ENCODE results near the gene SCRG1.

SCRG1 gene

GRCh38 chr4:173398779-173399415, at the start of gene SCRG1:
SCRG1 (minus strand) TSS chr4:173399116; CDS start chr4:173391414, 7,702 bp downstream.
- H3K9me3 Mint-ChIP-seq = peaks cover 2% of the 10 kb centered on the region
- ATAC-seq (ENCODE audit: low read depth) (no peak), DNase-seq (ENCODE audit: low spot score in 2 of 2) (no peak)
- H3K27ac Mint-ChIP-seq = no peak within 1 kb of the TSS
- H3K27me3 Mint-ChIP-seq = peaks cover 2% of the 10 kb centered on the region
- peaks cover 2% of the 10 kb centered on the region for H3K36me3 Mint-ChIP-seq
- no peak within 1 kb of the TSS for H3K4me3 Mint-ChIP-seq
- no peaks in the 10 kb centered on the region for H3K4me1 Mint-ChIP-seq

DNA sequence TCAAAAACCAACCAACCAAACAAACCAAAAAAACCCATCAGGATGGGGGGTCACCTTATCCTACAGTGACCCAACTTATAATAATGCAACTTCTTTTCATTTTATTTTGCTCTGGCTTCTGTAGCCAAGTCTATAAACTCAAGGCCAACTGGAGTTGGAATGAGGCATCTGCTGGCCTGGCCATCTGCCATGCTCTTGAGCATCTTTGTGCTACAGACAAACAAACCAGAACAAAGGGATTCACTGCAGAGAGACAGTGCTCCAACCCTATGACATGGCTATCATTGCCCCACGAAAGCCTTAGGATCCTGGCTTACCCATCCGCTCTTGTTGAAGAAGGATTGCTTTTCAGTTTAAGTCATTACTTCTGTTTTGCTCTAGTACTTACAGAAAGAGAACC, 49.2 kb upstream of the SCRG1 start:
- no peak for DNase-seq (ENCODE audit: low spot score in 2 of 2)
- H3K4me1 Mint-ChIP-seq = peaks cover 4% of the 10 kb centered on the region
- peaks cover 1% of the 10 kb centered on the region for H3K9me3 Mint-ChIP-seq
- H3K4me3 Mint-ChIP-seq = no peak overlapping the region
- no peak for ATAC-seq (ENCODE audit: low read depth)
- peaks cover 4% of the 10 kb centered on the region for H3K27me3 Mint-ChIP-seq
- H3K27ac Mint-ChIP-seq = no peak overlapping the region
- peaks cover 1% of the 10 kb centered on the region for H3K36me3 Mint-ChIP-seq

- no peak overlapping the region for H3K27ac Mint-ChIP-seq
- H3K4me3 Mint-ChIP-seq = no peak overlapping the region
- H3K36me3 Mint-ChIP-seq = peaks cover 1% of the 10 kb centered on the region
- peak; percentile 77 for ATAC-seq (ENCODE audit: low read depth)
- H3K9me3 Mint-ChIP-seq = peaks cover 1% of the 10 kb centered on the region
- DNase-seq (ENCODE audit: low spot score in 2 of 2) = no peak
- H3K4me1 Mint-ChIP-seq = peaks cover 4% of the 10 kb centered on the region
- H3K27me3 Mint-ChIP-seq = peaks cover 4% of the 10 kb centered on the region
These were observed 47.5 kb upstream of the SCRG1 start for GRCh38 chr4:173446416-173446815.

GRCh38 chr4:173443121-173443520, 44.2 kb upstream of the SCRG1 start:
- peaks cover 1% of the 10 kb centered on the region for H3K36me3 Mint-ChIP-seq
- DNase-seq (ENCODE audit: low spot score in 2 of 2) = no peak
- H3K9me3 Mint-ChIP-seq = peaks cover 1% of the 10 kb centered on the region
- no peak overlapping the region for H3K27ac Mint-ChIP-seq
- H3K4me3 Mint-ChIP-seq = no peak overlapping the region
- ATAC-seq (ENCODE audit: low read depth) = no peak
- no peaks in the 10 kb centered on the region for H3K4me1 Mint-ChIP-seq
- H3K27me3 Mint-ChIP-seq = no peaks in the 10 kb centered on the region

- Mint-ChIP-seq H3K36me3 (peaks cover 1% of the 10 kb centered on the region), H3K4me1 (no peaks in the 10 kb centered on the region), H3K4me3 (no peak overlapping the region), H3K27me3 (no peaks in the 10 kb centered on the region), H3K27ac (no peak overlapping the region), H3K9me3 (peaks cover 1% of the 10 kb centered on the region)
- ATAC-seq (ENCODE audit: low read depth) = no peak
- DNase-seq (ENCODE audit: low spot score in 2 of 2) = no peak
These were observed 43.5 kb upstream of the SCRG1 start for GRCh38 chr4:173442223-173442932.

- no peak for ATAC-seq (ENCODE audit: low read depth)
- H3K4me1 Mint-ChIP-seq = no peaks in the 10 kb centered on the region
- H3K27me3 Mint-ChIP-seq = peaks cover 5% of the 10 kb centered on the region
- H3K36me3 Mint-ChIP-seq = peaks cover 1% of the 10 kb centered on the region
- peaks cover 1% of the 10 kb centered on the region for H3K9me3 Mint-ChIP-seq
- DNase-seq (ENCODE audit: low spot score in 2 of 2) = no peak
- H3K4me3 Mint-ChIP-seq = no peak overlapping the region
- no peak overlapping the region for H3K27ac Mint-ChIP-seq
These were observed 42.0 kb upstream of the SCRG1 start for GRCh38 chr4:173440888-173441287.

DNA sequence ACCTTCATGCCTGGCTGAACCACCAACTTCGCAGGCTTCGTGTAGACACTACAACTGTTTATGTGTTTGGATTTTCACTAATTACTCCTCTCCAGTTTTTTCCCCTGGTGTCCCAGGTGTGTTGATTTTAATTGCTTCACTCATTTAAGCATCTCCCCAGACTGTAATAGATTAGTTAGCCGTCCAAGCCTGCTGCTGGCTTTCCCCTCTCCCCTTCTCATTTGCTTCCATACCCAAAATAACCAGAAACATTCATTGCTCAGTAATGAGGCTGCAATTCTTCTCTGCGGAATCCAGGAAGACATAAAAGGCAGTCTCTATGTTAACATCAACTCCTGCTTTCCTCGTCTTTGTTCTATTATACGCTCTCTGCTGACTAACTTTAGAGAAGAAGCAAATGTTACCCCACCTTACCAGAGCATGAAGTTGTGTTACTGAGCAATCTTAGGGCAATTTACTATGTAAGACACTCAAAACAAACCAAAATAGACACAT, 37.9 kb upstream of the SCRG1 start:
- Mint-ChIP-seq H3K36me3 (no peaks in the 10 kb centered on the region), H3K4me3 (no peak overlapping the region), H3K27ac (no peak overlapping the region), H3K9me3 (peaks cover 3% of the 10 kb centered on the region), H3K4me1 (peaks cover 3% of the 10 kb centered on the region), H3K27me3 (peaks cover 6% of the 10 kb centered on the region)
- no peak for ATAC-seq (ENCODE audit: low read depth)
- no peak for DNase-seq (ENCODE audit: low spot score in 2 of 2)

DNA sequence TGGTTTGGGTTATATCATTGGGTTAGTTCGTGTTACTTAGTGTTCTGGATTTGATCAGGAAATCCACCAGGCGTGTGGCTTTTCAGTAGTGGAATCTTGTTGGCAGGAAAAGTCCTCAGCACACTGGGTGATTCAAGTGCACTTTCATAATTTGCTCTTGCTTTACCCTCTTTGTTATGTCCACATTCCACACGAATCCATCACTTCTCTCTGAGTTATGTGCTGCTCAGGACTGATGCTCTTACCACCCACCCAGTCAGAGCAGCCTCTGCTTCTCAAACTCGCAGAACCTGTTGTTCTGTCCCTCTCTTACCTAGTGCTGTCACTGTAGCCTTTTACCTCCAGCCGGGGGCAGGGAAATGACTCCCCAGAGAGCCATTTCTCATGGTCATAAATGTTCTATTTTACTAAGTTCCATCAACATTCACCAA, 37.2 kb upstream of the SCRG1 start:
- DNase-seq (ENCODE audit: low spot score in 2 of 2) (no peak), ATAC-seq (ENCODE audit: low read depth) (no peak)
- no peak overlapping the region for H3K27ac Mint-ChIP-seq
- H3K9me3 Mint-ChIP-seq = peaks cover 3% of the 10 kb centered on the region
- no peaks in the 10 kb centered on the region for H3K36me3 Mint-ChIP-seq
- peaks cover 3% of the 10 kb centered on the region for H3K4me1 Mint-ChIP-seq
- H3K27me3 Mint-ChIP-seq = peaks cover 6% of the 10 kb centered on the region
- H3K4me3 Mint-ChIP-seq = no peak overlapping the region

DNA sequence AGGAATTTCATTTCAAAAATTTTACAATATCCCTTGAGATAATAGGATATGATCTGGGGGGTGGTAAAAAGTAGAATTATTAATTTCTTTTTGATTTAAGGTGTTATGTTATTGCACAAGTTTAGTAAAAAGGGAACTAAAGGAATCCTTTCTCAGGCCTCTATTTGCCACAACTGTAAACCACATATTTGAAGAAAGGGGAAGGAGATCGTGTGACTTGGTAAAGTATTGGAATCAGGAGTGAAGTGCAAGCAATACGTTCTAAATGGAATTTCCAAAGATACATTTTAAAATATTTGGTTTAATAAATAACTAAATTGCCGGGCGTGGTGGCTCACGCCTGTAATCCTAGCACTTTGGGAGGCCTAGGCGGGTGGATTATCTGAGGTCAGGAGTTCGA, 35.3 kb upstream of the SCRG1 start:
- Mint-ChIP-seq H3K4me3 (no peak overlapping the region), H3K27ac (no peak overlapping the region), H3K36me3 (no peaks in the 10 kb centered on the region), H3K9me3 (peaks cover 3% of the 10 kb centered on the region), H3K4me1 (peaks cover 3% of the 10 kb centered on the region), H3K27me3 (peaks cover 6% of the 10 kb centered on the region)
- ATAC-seq (ENCODE audit: low read depth) = no peak
- no peak for DNase-seq (ENCODE audit: low spot score in 2 of 2)

GRCh38 chr4:173433447-173433846, 34.5 kb upstream of the SCRG1 start:
- Mint-ChIP-seq H3K4me3 (no peak overlapping the region), H3K27ac (no peak overlapping the region), H3K27me3 (peaks cover 6% of the 10 kb centered on the region), H3K9me3 (peaks cover 3% of the 10 kb centered on the region), H3K4me1 (peaks cover 3% of the 10 kb centered on the region), H3K36me3 (no peaks in the 10 kb centered on the region)
- ATAC-seq (ENCODE audit: low read depth) = no peak
- no peak for DNase-seq (ENCODE audit: low spot score in 2 of 2)

DNA sequence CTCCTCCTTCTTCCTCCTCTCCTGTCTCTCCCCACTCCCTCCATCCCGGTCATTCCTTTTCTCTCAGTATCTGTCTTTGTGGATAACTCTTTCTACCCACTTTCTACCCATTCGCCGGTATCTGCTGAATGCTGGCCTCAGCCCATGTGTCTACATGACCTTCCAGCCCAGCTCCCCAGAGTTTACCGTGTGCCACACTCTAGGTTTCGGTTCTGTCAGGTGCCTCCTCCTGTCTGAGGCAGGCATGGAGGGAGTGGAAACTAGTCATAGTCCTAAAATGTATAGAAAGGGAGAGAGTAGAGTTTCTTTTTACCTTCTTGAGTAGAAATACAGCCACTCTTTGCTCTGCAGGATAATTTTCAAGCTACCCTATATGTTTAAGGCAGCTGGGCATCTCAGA, 33.5 kb upstream of the SCRG1 start:
- H3K27me3 Mint-ChIP-seq = peaks cover 6% of the 10 kb centered on the region
- no peak overlapping the region for H3K4me3 Mint-ChIP-seq
- peaks cover 3% of the 10 kb centered on the region for H3K4me1 Mint-ChIP-seq
- no peak overlapping the region for H3K27ac Mint-ChIP-seq
- H3K36me3 Mint-ChIP-seq = no peaks in the 10 kb centered on the region
- peaks cover 3% of the 10 kb centered on the region for H3K9me3 Mint-ChIP-seq
- ATAC-seq (ENCODE audit: low read depth) (no peak), DNase-seq (ENCODE audit: low spot score in 2 of 2) (no peak)

- no peak for DNase-seq (ENCODE audit: low spot score in 2 of 2)
- H3K4me3 Mint-ChIP-seq = no peak overlapping the region
- H3K27me3 Mint-ChIP-seq = no peaks in the 10 kb centered on the region
- no peak for ATAC-seq (ENCODE audit: low read depth)
- H3K9me3 Mint-ChIP-seq = no peaks in the 10 kb centered on the region
- peaks cover 2% of the 10 kb centered on the region for H3K36me3 Mint-ChIP-seq
- H3K4me1 Mint-ChIP-seq = no peaks in the 10 kb centered on the region
- H3K27ac Mint-ChIP-seq = no peak overlapping the region
These were observed 27.1 kb upstream of the SCRG1 start for GRCh38 chr4:173426064-173426463.

DNA sequence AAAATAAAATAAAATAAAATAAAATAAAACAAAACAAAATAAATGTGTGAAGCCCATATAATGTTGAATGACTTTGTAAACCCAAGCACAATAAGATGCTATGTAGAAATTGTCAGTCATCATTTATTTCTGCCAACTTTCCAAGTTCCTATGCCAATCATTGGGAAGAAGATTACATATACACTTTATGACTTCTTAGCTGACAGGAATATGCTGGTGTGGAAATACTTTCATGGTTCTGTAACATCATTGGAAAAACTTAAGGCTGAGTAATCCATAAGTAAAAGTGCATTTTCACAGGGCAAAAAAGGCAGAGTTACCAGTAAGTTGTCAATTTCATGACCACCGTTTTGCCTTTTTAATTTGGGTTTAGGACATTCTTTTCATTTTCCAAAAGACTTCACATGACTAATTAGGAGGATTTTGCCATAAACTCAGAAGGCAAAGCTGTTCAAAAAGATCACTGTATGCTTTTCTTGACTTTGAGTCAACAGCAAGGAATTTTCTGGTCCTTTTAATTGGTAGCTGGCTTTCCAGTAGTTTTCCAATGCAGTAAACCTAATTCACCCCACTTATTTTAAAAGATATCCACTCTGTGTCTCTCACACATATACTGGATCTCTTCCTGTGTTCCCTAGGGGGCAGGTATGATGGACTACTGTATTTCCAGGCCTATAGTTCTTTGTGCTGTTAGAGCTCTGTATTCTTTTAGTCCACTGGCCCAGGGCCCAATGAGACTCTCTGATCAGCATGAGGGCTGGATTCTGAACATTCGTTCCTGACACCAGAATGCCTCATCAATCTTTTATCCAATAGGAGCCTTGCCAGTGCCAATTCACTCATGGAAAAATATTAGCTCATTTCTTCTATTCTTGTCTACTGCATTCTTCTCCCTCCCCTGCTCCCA, 26.2 kb upstream of the SCRG1 start:
- H3K27ac Mint-ChIP-seq = no peak overlapping the region
- peaks cover 2% of the 10 kb centered on the region for H3K36me3 Mint-ChIP-seq
- no peak overlapping the region for H3K4me3 Mint-ChIP-seq
- H3K27me3 Mint-ChIP-seq = no peaks in the 10 kb centered on the region
- H3K9me3 Mint-ChIP-seq = no peaks in the 10 kb centered on the region
- ATAC-seq (ENCODE audit: low read depth) (no peak), DNase-seq (ENCODE audit: low spot score in 2 of 2) (no peak)
- no peaks in the 10 kb centered on the region for H3K4me1 Mint-ChIP-seq

GRCh38 chr4:173420801-173421200, 21.9 kb upstream of the SCRG1 start:
- no peaks in the 10 kb centered on the region for H3K4me1 Mint-ChIP-seq
- H3K27me3 Mint-ChIP-seq = no peaks in the 10 kb centered on the region
- no peaks in the 10 kb centered on the region for H3K9me3 Mint-ChIP-seq
- ATAC-seq (ENCODE audit: low read depth) (no peak), DNase-seq (ENCODE audit: low spot score in 2 of 2) (no peak)
- peaks cover 2% of the 10 kb centered on the region for H3K36me3 Mint-ChIP-seq
- no peak overlapping the region for H3K4me3 Mint-ChIP-seq
- H3K27ac Mint-ChIP-seq = no peak overlapping the region

Data from memory B cell (primary cell).